A549 (cell line): Measurements from ENCODE around the gene TMPRSS2. TPM values are rescaled to one million over a fixed set of nuclear protein-coding genes. Genes with fewer than 3 reads are reported as not detected.

Experiments used
- ATAC-seq, 2 experiments: fragments of 200-7000 bp in 1 of 2; fragments of >200 bp in 1 of 2; cut with Nextera tagmentation in 1 of 2; cut with Tn5 transposase in 1 of 2; 3 replicates each; pipeline versions ENCODE4 v1.8.0 to v1.9.1; 2018 to 2020; ENCODE audit warnings: mild to moderate bottlenecking in 1 of 2, moderate library complexity in 1 of 2
- CTCF ChIA-PET: fragments of 300-600 bp; sonication (Branson Sonifier 250); formaldehyde crosslinking; extraction: SDS; loops from one replicate; lab custom pipeline; 2021; ENCODE audit warnings: antibody characterized with exemption, inconsistent platforms; lab: Yijun Ruan, JAX
- POLR2A ChIA-PET: fragments of 350-600 bp; formaldehyde crosslinking; extraction: SDS; loops from one replicate; lab custom pipeline; 2021; ENCODE audit warnings: antibody characterized with exemption, inconsistent platforms; lab: Yijun Ruan, JAX
- DNase-seq, 2 experiments: peaks; one replicate each; pipeline versions ENCODE4 v3.0.0 to v3.0.0-alpha.2; 2011 to 2016; ENCODE audit warnings: low read depth in 1 of 2, low spot score in 1 of 2
- FAIRE-seq: peaks from 2 replicates; lab custom pipeline; 2011; peaks lifted over from hg19 to GRCh38; lab: Jason Lieb, UNC
- H3K27ac ChIP-seq, 2 experiments: fragments of >200 bp; sonication (Bioruptor Twin); formaldehyde crosslinking; 3 replicates each; pipeline ENCODE4 v1.5.1; 2016 to 2017
- H3K4me1 ChIP-seq: fragments of >200 bp; sonication (Bioruptor Twin); formaldehyde crosslinking; 3 replicates; pipeline ENCODE4 v1.6.1; 2016
- H3K4me2 ChIP-seq: fragments of >200 bp; sonication (Bioruptor Twin); formaldehyde crosslinking; 3 replicates; pipeline ENCODE4 v1.6.1; 2016
- H3K4me3 ChIP-seq: fragments of >200 bp; sonication (Bioruptor Twin); formaldehyde crosslinking; 3 replicates; pipeline ENCODE4 v1.5.1; 2016
- H3K9me3 ChIP-seq: fragments of >200 bp; sonication (Bioruptor Twin); formaldehyde crosslinking; 3 replicates; pipeline ENCODE4 v1.6.1; 2016
- BHLHE40 ChIP-seq: IDR thresholded peaks from 2 replicates; pipeline ENCODE4 v1.6.1; 2012; ENCODE audit warnings: low read depth, low read length, inconsistent platforms
- CBX8 ChIP-seq: fragments of 200-600 bp; sonication (generic); IDR thresholded peaks from 2 replicates; pipeline ENCODE4 v1.6.1; 2016
- CHD4 ChIP-seq: fragments of 200-600 bp; sonication (generic); IDR thresholded peaks from 2 replicates; pipeline ENCODE4 v1.6.1; 2016; ENCODE audit warnings: antibody characterized with exemption, mild to moderate bottlenecking, borderline replicate concordance
- HES2 ChIP-seq: fragments of >200 bp; sonication (Bioruptor Twin); formaldehyde crosslinking; IDR thresholded peaks from 2 replicates; pipeline ENCODE4 v1.6.1; 2016
- HOXA7 ChIP-seq: fragments of 250-450 bp; sonication (Bioruptor Pico); IDR thresholded peaks from 2 replicates; pipeline ENCODE4 v1.5.0; 2020; ENCODE audit warnings: mild to moderate bottlenecking, moderate library complexity
- HOXB13 ChIP-seq: fragments of 250-450 bp; sonication (Bioruptor Pico); IDR thresholded peaks from 2 replicates; pipeline ENCODE4 v1.5.0; 2020; ENCODE audit warnings: low read depth, mild to moderate bottlenecking, moderate library complexity
- HOXB5 ChIP-seq: fragments of 250-450 bp; sonication (Bioruptor Pico); IDR thresholded peaks from 2 replicates; pipeline ENCODE4 v1.5.0; 2020; ENCODE audit warnings: mild to moderate bottlenecking, moderate library complexity
- KDM5A ChIP-seq: fragments of 200-600 bp; sonication (generic); IDR thresholded peaks from 2 replicates; pipeline ENCODE4 v1.6.1; 2016; ENCODE audit warnings: antibody characterized with exemption, mild to moderate bottlenecking
- NPAS2 ChIP-seq: fragments of 250-450 bp; sonication (Bioruptor Pico); IDR thresholded peaks from 2 replicates; pipeline ENCODE4 v1.8.0; 2022; ENCODE audit warnings: mild to moderate bottlenecking, moderate library complexity, borderline replicate concordance
- POLR2AphosphoS2 ChIP-seq: conservative IDR thresholded peaks from 2 replicates; pipeline ENCODE4 v1.6.1; 2012; ENCODE audit warnings: low read length, improper control_type of control experiment, inconsistent platforms
- RNF2 ChIP-seq: fragments of 200-600 bp; sonication (generic); IDR thresholded peaks from 2 replicates; pipeline ENCODE4 v1.6.1; 2016; ENCODE audit warnings: low read depth, mild to moderate bottlenecking, antibody characterized with exemption, moderate library complexity, borderline replicate concordance
- SMC3 ChIP-seq: fragments of >200 bp; sonication (Bioruptor Twin); formaldehyde crosslinking; IDR thresholded peaks from 3 replicates; pipeline ENCODE4 v1.6.1; 2018; ENCODE audit warnings: inconsistent platforms
- TFCP2L1 ChIP-seq: fragments of 250-450 bp; sonication (Bioruptor Pico); IDR thresholded peaks from 2 replicates; pipeline ENCODE4 v1.5.0; 2021; ENCODE audit warnings: mild to moderate bottlenecking
- ZFP36 ChIP-seq: fragments of 450-650 bp; IDR thresholded peaks from 2 replicates; pipeline ENCODE4 v1.6.1; 2014; ENCODE audit warnings: borderline replicate concordance; ENCODE audit not compliant: partially characterized antibody
- ZNF302 ChIP-seq: fragments of 250-450 bp; sonication (Bioruptor Pico); IDR thresholded peaks from 2 replicates; pipeline ENCODE4 v1.9.0; 2021; ENCODE audit warnings: inconsistent platforms, mild to moderate bottlenecking, moderate library complexity
- ZSCAN20 ChIP-seq: fragments of 250-450 bp; sonication (Bioruptor Pico); IDR thresholded peaks from 2 replicates; pipeline ENCODE4 v1.8.0; 2022; ENCODE audit warnings: mild to moderate bottlenecking, moderate library complexity
- WGBS: methylation state at CpG from one replicate; pipeline ENCODE4 v1.1.6; 2017; ENCODE audit errors: missing lambda C conversion rate; 5-methylcytosine and 5-hydroxymethylcytosine counted together
- polyA plus RNA-seq, 4 experiments: library from polyadenylated mRNA; depleted of rRNA in 3 of 4; stranded (reverse); fragments of >200 nt; fragmentation: RNase III in 1 of 4; extraction: RNeasy Plus Mini Kit Qiagen cat#74134 plus additional on column Dnase treatment in 1 of 4; gene quantifications; 2 replicates in 3 of 4; 3 replicates in 1 of 4; pipeline ENCODE4 v1.2.3, GENCODE V29; 2011 to 2017
- TF ChIP-seq, protein P1 (sequence below): IDR thresholded peaks from 2 replicates; pipeline ENCODE4 v1.6.1; 2012; ENCODE audit warnings: low read depth, borderline replicate concordance
- TF ChIP-seq, protein P2 (sequence below): IDR thresholded peaks from 2 replicates; pipeline ENCODE4 v1.6.1; 2012

TMPRSS2 gene
- polyA plus RNA-seq, 2 of the 4 experiments (the other 2 are of a cell fraction): not detected

DNA sequence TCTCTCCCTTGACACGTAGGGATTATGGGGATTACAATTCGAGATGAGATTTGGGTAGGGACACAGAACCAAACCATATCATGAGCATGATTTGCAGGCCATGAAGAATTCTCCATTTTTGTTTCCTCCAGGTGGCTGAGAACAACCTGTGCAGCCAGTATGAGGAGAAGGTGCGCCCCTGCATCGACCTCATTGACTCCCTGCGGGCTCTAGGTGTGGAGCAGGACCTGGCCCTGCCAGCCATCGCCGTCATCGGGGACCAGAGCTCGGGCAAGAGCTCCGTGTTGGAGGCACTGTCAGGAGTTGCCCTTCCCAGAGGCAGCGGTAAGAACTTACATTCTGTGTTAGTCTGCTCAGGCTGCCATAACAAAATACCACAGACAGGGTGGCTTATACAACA lies 72.3 kb downstream of the TMPRSS2 start:
- POLR2A ChIA-PET: no interaction called here
- Histone ChIP-seq H3K4me2 (no peak overlapping the region), H3K27ac (no peak overlapping the region), H3K4me1 (no peaks in the 10 kb centered on the region), H3K4me3 (no peak overlapping the region), H3K9me3 (no peaks in the 10 kb centered on the region)
- CTCF ChIA-PET: no interaction called here
- WGBS: 34% methylated on average over 8 of the region's 11 CpGs
- no peak for ATAC-seq
- DNase-seq: no peak
- FAIRE-seq: no peak
- TF ChIP-seq RNF2: no peak
- TF ChIP-seq KDM5A: no peak

GRCh38 chr21:41433566-41433965 lies 74.4 kb downstream of the TMPRSS2 start:
- Histone ChIP-seq H3K27ac (no peak overlapping the region), H3K9me3 (no peaks in the 10 kb centered on the region), H3K4me2 (no peak overlapping the region), H3K4me3 (no peak overlapping the region), H3K4me1 (no peaks in the 10 kb centered on the region)
- TF ChIP-seq HOXA7 (CRISPR knock-in tag): no peak
- TF ChIP-seq HOXB5: no peak
- TF ChIP-seq, protein P1, sequence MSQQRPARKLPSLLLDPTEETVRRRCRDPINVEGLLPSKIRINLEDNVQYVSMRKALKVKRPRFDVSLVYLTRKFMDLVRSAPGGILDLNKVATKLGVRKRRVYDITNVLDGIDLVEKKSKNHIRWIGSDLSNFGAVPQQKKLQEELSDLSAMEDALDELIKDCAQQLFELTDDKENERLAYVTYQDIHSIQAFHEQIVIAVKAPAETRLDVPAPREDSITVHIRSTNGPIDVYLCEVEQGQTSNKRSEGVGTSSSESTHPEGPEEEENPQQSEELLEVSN: no peak
- no peak for TF ChIP-seq ZNF302
- TF ChIP-seq POLR2AphosphoS2: no peak
- TF ChIP-seq SMC3: no peak
- no peak for TF ChIP-seq BHLHE40
- TF ChIP-seq, protein P2, sequence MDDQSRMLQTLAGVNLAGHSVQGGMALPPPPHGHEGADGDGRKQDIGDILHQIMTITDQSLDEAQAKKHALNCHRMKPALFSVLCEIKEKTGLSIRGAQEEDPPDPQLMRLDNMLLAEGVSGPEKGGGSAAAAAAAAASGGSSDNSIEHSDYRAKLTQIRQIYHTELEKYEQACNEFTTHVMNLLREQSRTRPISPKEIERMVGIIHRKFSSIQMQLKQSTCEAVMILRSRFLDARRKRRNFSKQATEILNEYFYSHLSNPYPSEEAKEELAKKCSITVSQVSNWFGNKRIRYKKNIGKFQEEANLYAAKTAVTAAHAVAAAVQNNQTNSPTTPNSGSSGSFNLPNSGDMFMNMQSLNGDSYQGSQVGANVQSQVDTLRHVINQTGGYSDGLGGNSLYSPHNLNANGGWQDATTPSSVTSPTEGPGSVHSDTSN: no peak
- TF ChIP-seq HES2: no peak
- no peak for ATAC-seq
- 50% methylated on average over 2 of the region's 2 CpGs for WGBS
- ChIA-PET CTCF (no interaction called here), POLR2A (no interaction called here)
- no peak for DNase-seq
- no peak for FAIRE-seq

GRCh38 chr21:41432562-41433460 lies 75.1 kb downstream of the TMPRSS2 start:
- Histone ChIP-seq H3K4me3 (no peak overlapping the region), H3K4me1 (no peaks in the 10 kb centered on the region), H3K9me3 (no peaks in the 10 kb centered on the region), H3K27ac (no peak overlapping the region), H3K4me2 (no peak overlapping the region)
- no peak for DNase-seq
- ATAC-seq: no peak
- no peak for FAIRE-seq
- no peak for TF ChIP-seq HOXB13 (CRISPR knock-in tag)
- no peak for TF ChIP-seq CBX8
- no peak for TF ChIP-seq TFCP2L1 (CRISPR knock-in tag)
- no peak for TF ChIP-seq CHD4
- TF ChIP-seq NPAS2 (CRISPR knock-in tag): no peak
- no peak for TF ChIP-seq ZSCAN20 (CRISPR knock-in tag)
- no peak for TF ChIP-seq ZFP36
- ChIA-PET POLR2A (no interaction called here), CTCF (no interaction called here)
- WGBS: 64% methylated on average over 10 of the region's 10 CpGs
